Vagina (tissue), 2 donors: Measurements from ENCODE around the gene DIAPH2.

ENCODE experiments used
- POLR2A ChIP-seq, 2 donors: fragments of 450-650 bp; IDR thresholded peaks; one replicate each; pipeline ENCODE4 v1.6.1; 2017; ENCODE audit warnings: antibody characterized with exemption in 2 of 2, mild to moderate bottlenecking in 2 of 2, moderate library complexity in 2 of 2
- TF ChIP-seq, protein P1 (sequence below), 3 experiments: fragments of 450-650 bp in 2 of 3; fragments of 200-600 bp in 1 of 3; sonication (generic) in 1 of 3; IDR thresholded peaks; one replicate each; pipeline ENCODE4 v1.5.1; 2017 to 2019; ENCODE audit warnings: antibody characterized with exemption in 3 of 3, mild to moderate bottlenecking in 2 of 3, moderate library complexity in 2 of 3

DNA sequence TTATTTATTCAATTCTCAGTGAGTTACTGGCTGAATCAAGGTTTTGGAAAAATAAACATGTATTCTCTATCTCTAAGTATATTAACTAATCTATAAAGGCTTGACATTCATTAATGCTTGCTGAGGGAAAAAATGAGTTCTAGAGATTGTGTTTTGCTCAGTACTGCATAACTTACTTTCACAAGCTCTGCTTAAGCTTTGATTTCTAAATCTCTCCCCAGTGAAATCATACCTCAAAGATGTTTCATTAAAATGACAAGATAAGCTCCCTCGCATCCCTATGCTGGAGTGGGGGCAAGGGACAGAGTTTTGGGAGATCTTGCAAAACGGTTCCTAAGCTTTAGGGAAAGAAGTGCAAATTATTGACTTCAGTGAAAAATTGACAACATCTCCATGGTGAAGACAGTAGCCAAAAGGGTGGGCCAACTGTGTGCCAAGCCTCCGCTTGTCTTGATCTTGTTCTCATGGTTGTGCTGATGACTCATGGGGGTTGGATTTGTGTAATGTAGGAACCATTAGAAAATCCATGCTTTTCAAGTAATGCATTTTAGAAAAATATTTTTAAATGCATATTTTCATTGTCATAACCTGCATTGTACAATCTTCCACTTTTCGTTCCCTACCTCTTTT is 720.5 kb downstream of the DIAPH2 start:
- no peak for TF ChIP-seq POLR2A (IDR thresholded peaks at IDR 0.05)
- TF ChIP-seq, protein P1, sequence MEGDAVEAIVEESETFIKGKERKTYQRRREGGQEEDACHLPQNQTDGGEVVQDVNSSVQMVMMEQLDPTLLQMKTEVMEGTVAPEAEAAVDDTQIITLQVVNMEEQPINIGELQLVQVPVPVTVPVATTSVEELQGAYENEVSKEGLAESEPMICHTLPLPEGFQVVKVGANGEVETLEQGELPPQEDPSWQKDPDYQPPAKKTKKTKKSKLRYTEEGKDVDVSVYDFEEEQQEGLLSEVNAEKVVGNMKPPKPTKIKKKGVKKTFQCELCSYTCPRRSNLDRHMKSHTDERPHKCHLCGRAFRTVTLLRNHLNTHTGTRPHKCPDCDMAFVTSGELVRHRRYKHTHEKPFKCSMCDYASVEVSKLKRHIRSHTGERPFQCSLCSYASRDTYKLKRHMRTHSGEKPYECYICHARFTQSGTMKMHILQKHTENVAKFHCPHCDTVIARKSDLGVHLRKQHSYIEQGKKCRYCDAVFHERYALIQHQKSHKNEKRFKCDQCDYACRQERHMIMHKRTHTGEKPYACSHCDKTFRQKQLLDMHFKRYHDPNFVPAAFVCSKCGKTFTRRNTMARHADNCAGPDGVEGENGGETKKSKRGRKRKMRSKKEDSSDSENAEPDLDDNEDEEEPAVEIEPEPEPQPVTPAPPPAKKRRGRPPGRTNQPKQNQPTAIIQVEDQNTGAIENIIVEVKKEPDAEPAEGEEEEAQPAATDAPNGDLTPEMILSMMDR (IDR thresholded peaks at IDR 0.05): no peak
